HEK293 (cell line): ENCODE data around the gene ADAM17.

Experiments
- CTCF ChIA-PET: fragments of 350-600 bp; formaldehyde crosslinking; extraction: SDS; loops from one replicate; lab custom pipeline; 2021; ENCODE audit warnings: antibody characterized with exemption; lab: Yijun Ruan, JAX
- POLR2A ChIA-PET: fragments of 300-600 bp; formaldehyde crosslinking; extraction: SDS; loops from one replicate; lab custom pipeline; 2020; ENCODE audit warnings: antibody characterized with exemption, inconsistent platforms; lab: Yijun Ruan, JAX
- H3K27ac ChIP-seq: fragments of 200-500 bp; sonication (Bioruptor generic); 2 replicates; pipeline ENCODE4 v1.5.1; 2014; ENCODE audit warnings: low read depth, low read length, control low read depth, inconsistent platforms; ENCODE audit errors: extremely low read depth
- H3K36me3 ChIP-seq, 2 experiments: fragments of 200-500 bp in 1 of 2; sonication (Bioruptor generic) in 1 of 2; 1 replicate in 1 of 2; 2 replicates in 1 of 2; pipeline ENCODE4 v1.5.1; 2014 to 2017; ENCODE audit warnings: inconsistent platforms in 2 of 2, low read length in 2 of 2; ENCODE audit not compliant: control insufficient read depth in 2 of 2, insufficient read depth in 1 of 2
- H3K4me1 ChIP-seq: fragments of 200-500 bp; sonication (Bioruptor generic); 2 replicates; pipeline ENCODE4 v1.5.1; 2014; ENCODE audit warnings: mild to moderate bottlenecking, low read length, inconsistent platforms; ENCODE audit not compliant: control insufficient read depth, insufficient read depth
- H3K4me3 ChIP-seq: 2 replicates; pipeline ENCODE4 v1.5.1; 2011; ENCODE audit warnings: low read depth, mild to moderate bottlenecking, control low read depth, low read length, moderate library complexity
- H3K9me3 ChIP-seq: fragments of 200-500 bp; sonication (Bioruptor generic); 2 replicates; pipeline ENCODE4 v1.5.1; 2014; ENCODE audit warnings: low read depth, low read length, inconsistent platforms; ENCODE audit not compliant: control insufficient read depth, insufficient read depth
- KLF9 ChIP-seq: fragments of 450-650 bp; formaldehyde crosslinking; IDR thresholded peaks from 2 replicates; pipeline ENCODE4 v1.5.1; 2016; ENCODE audit warnings: missing biosample characterization, missing genetic modification characterization, low read depth
- ZIC2 ChIP-seq: fragments of 450-650 bp; formaldehyde crosslinking; IDR thresholded peaks from 2 replicates; pipeline ENCODE4 v1.5.1; 2016; ENCODE audit warnings: missing biosample characterization, missing genetic modification characterization
- ZNF184 ChIP-seq: fragments of 450-650 bp; IDR thresholded peaks from 2 replicates; pipeline ENCODE4 v1.5.1; 2018; ENCODE audit warnings: missing biosample characterization, mild to moderate bottlenecking, missing genetic modification characterization
- ZNF202 ChIP-seq: fragments of 450-650 bp; formaldehyde crosslinking; IDR thresholded peaks from 2 replicates; pipeline ENCODE4 v1.5.1; 2016; ENCODE audit warnings: missing biosample characterization, missing genetic modification characterization, borderline replicate concordance
- ZNF362 ChIP-seq: fragments of 450-650 bp; formaldehyde crosslinking; IDR thresholded peaks from 2 replicates; pipeline ENCODE4 v1.5.1; 2016; ENCODE audit warnings: missing biosample characterization, missing genetic modification characterization
- ZNF488 ChIP-seq: fragments of 450-650 bp; formaldehyde crosslinking; IDR thresholded peaks from 2 replicates; pipeline ENCODE4 v1.5.1; 2016; ENCODE audit warnings: missing biosample characterization, missing genetic modification characterization
- ZNF514 ChIP-seq: fragments of 450-650 bp; formaldehyde crosslinking; IDR thresholded peaks from 2 replicates; pipeline ENCODE4 v1.5.1; 2016; ENCODE audit warnings: missing biosample characterization, missing genetic modification characterization
- ZNF654 ChIP-seq: fragments of 450-650 bp; formaldehyde crosslinking; IDR thresholded peaks from 2 replicates; pipeline ENCODE4 v1.5.1; 2016; ENCODE audit warnings: low read depth, missing biosample characterization, missing genetic modification characterization
- ZNF768 ChIP-seq: fragments of 450-650 bp; formaldehyde crosslinking; IDR thresholded peaks from 2 replicates; pipeline ENCODE4 v1.5.1; 2018; ENCODE audit warnings: missing biosample characterization, mild to moderate bottlenecking, missing genetic modification characterization
- ZXDB ChIP-seq: fragments of 450-650 bp; formaldehyde crosslinking; IDR thresholded peaks from 2 replicates; pipeline ENCODE4 v1.5.1; 2016; ENCODE audit warnings: missing biosample characterization, missing genetic modification characterization
- TF ChIP-seq, protein P1 (sequence below): fragments of 450-650 bp; formaldehyde crosslinking; optimal IDR thresholded peaks from 2 replicates; pipeline ENCODE3; 2016; ENCODE audit warnings: missing biosample characterization, mild to moderate bottlenecking, missing genetic modification characterization
- TF ChIP-seq, protein P2 (sequence below): fragments of 450-650 bp; formaldehyde crosslinking; IDR thresholded peaks from 2 replicates; pipeline ENCODE4 v1.5.0; 2017; ENCODE audit warnings: missing biosample characterization, missing genetic modification characterization, borderline replicate concordance
- TF ChIP-seq, protein P3 (sequence below): fragments of 450-650 bp; formaldehyde crosslinking; IDR thresholded peaks from 2 replicates; pipeline ENCODE4 v1.5.1; 2017; ENCODE audit warnings: missing biosample characterization, missing genetic modification characterization

The ADAM17 gene

GRCh38 chr2:9535177-9535576, 20.5 kb downstream of the ADAM17 start:
- H3K4me1 ChIP-seq, result peaks cover 5% of the 10 kb centered on the region; the same call in 1 of the 2 replicates
- TF ChIP-seq KLF9, result no peak
- TF ChIP-seq, protein P1, sequence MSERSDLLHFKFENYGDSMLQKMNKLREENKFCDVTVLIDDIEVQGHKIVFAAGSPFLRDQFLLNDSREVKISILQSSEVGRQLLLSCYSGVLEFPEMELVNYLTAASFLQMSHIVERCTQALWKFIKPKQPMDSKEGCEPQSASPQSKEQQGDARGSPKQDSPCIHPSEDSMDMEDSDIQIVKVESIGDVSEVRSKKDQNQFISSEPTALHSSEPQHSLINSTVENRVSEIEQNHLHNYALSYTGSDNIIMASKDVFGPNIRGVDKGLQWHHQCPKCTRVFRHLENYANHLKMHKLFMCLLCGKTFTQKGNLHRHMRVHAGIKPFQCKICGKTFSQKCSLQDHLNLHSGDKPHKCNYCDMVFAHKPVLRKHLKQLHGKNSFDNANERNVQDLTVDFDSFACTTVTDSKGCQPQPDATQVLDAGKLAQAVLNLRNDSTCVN (tag by site-specific recombination), result no peak
- TF ChIP-seq, protein P2, sequence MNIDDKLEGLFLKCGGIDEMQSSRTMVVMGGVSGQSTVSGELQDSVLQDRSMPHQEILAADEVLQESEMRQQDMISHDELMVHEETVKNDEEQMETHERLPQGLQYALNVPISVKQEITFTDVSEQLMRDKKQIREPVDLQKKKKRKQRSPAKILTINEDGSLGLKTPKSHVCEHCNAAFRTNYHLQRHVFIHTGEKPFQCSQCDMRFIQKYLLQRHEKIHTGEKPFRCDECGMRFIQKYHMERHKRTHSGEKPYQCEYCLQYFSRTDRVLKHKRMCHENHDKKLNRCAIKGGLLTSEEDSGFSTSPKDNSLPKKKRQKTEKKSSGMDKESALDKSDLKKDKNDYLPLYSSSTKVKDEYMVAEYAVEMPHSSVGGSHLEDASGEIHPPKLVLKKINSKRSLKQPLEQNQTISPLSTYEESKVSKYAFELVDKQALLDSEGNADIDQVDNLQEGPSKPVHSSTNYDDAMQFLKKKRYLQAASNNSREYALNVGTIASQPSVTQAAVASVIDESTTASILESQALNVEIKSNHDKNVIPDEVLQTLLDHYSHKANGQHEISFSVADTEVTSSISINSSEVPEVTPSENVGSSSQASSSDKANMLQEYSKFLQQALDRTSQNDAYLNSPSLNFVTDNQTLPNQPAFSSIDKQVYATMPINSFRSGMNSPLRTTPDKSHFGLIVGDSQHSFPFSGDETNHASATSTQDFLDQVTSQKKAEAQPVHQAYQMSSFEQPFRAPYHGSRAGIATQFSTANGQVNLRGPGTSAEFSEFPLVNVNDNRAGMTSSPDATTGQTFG (tag by site-specific recombination), result no peak
- ChIA-PET CTCF (interaction anchor here (0.6 to 0.9 kb wide), 2 partner anchors 9 to 67 kb away, joined by 3 read pairs; no protein-coding TSS in a partner anchor), POLR2A (interaction anchor here (0.5 kb wide), 1 partner anchor 509 kb away, joined by 4 read pairs; no protein-coding TSS in a partner anchor)
- H3K4me3 ChIP-seq, result no peak overlapping the region
- peaks cover 7 to 33% of the 10 kb centered on the region in 2 experiments; a peak in 2 of 3 replicates for H3K36me3 ChIP-seq
- H3K27ac ChIP-seq, result no peak overlapping the region
- no peaks in the 10 kb centered on the region for H3K9me3 ChIP-seq

DNA sequence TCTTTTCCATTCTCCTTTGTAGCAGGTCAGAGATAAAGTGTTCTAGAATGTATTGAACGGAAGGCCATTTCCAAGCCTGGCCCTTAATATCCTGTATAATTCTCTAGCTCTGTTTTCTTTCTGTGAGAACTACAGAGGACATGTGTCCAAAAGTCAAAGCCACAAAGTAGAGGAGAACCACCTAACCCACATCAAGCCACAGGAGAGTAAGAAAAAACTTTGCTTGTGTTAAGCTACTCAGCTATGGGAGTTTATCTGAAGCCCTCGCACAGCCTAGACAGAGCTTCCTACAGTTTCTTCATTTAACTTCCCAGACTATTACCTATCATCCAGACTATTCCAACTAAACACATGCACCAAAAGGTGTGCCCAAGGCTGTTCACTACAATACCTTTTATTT, 22.0 kb downstream of the ADAM17 start:
- no peaks in the 10 kb centered on the region for H3K9me3 ChIP-seq
- POLR2A ChIA-PET, result interaction anchor here (0.5 to 1.4 kb wide), 2 partner anchors 9 to 60 kb away, joined by 3 read pairs; no protein-coding TSS in a partner anchor
- no peak overlapping the region for H3K4me3 ChIP-seq
- H3K27ac ChIP-seq, result no peak overlapping the region
- CTCF ChIA-PET, result no interaction called here
- H3K36me3 ChIP-seq, result peaks cover 14 to 45% of the 10 kb centered on the region in 2 experiments; a peak in 2 of 3 replicates
- TF ChIP-seq ZXDB (no peak), ZNF514 (tag by site-specific recombination) (no peak), ZIC2 (tag by site-specific recombination) (no peak), ZNF202 (no peak), ZNF768 (no peak), ZNF488 (tag by site-specific recombination) (no peak)
- TF ChIP-seq, protein P3, sequence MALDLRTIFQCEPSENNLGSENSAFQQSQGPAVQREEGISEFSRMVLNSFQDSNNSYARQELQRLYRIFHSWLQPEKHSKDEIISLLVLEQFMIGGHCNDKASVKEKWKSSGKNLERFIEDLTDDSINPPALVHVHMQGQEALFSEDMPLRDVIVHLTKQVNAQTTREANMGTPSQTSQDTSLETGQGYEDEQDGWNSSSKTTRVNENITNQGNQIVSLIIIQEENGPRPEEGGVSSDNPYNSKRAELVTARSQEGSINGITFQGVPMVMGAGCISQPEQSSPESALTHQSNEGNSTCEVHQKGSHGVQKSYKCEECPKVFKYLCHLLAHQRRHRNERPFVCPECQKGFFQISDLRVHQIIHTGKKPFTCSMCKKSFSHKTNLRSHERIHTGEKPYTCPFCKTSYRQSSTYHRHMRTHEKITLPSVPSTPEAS (tag by site-specific recombination), result no peak
- peaks cover 5% of the 10 kb centered on the region; the same call in 1 of the 2 replicates for H3K4me1 ChIP-seq

GRCh38 chr2:9532421-9532820, 23.2 kb downstream of the ADAM17 start:
- POLR2A ChIA-PET, result interaction anchor here (1.1 kb wide), 1 partner anchor 57 kb away, joined by 3 read pairs; no protein-coding TSS in a partner anchor
- H3K27ac ChIP-seq, result no peak overlapping the region

More at GRCh38 chr2:9532421-9532820, 23.2 kb downstream of the ADAM17 start:
- H3K36me3 ChIP-seq, result peaks cover 14 to 55% of the 10 kb centered on the region in 2 experiments; a peak in 2 of 3 replicates
- no peak overlapping the region for H3K4me3 ChIP-seq
- CTCF ChIA-PET, result no interaction called here
- no peaks in the 10 kb centered on the region for H3K4me1 ChIP-seq
- H3K9me3 ChIP-seq, result no peaks in the 10 kb centered on the region
- TF ChIP-seq ZNF654 (no peak), ZNF184 (tag by site-specific recombination) (no peak), ZNF362 (tag by site-specific recombination) (peak; percentile 56; the same call in 1 of the 2 replicates)
